Thyroid gland (tissue), 4 donors: Measurements from ENCODE around the gene BCL6.

ENCODE experiments used
- CTCF ChIP-seq, 6 experiments: fragments of 200-600 bp in 3 of 6; fragments of 450-650 bp in 3 of 6; sonication (generic) in 3 of 6; IDR thresholded peaks; one replicate each; pipeline ENCODE4 v1.5.1; 2016 to 2019; ENCODE audit warnings: antibody characterized with exemption in 6 of 6, mild to moderate bottlenecking in 2 of 6, inconsistent platforms in 1 of 6, moderate library complexity in 1 of 6
- POLR2A ChIP-seq, 2 donors: fragments of 450-650 bp; IDR thresholded peaks; one replicate each; pipeline ENCODE4 v1.6.1; 2017; ENCODE audit warnings: antibody characterized with exemption in 2 of 2, mild to moderate bottlenecking in 2 of 2, moderate library complexity in 1 of 2

GRCh38 chr3:187718802-187719201, 26.5 kb downstream of the BCL6 start:
- TF ChIP-seq CTCF (IDR thresholded peaks at IDR 0.05) (no peak), POLR2A (IDR thresholded peaks at IDR 0.05) (no peak)
